Measurements from ENCODE around the gene TMEM138. TPM values are rescaled to one million over a fixed set of nuclear protein-coding genes. Genes with fewer than 3 reads are reported as not detected.
A peak's percentile ranks its signal among the peaks of the same experiment; 100 is the strongest.

The TMEM138 gene
- total RNA-seq, 1 donor from 2014 or later = 18.8 TPM

- H3K9me3 Mint-ChIP-seq (ENCODE audit: unreplicated experiment) = no peaks in the 10 kb centered on the region
- H3K4me3 Mint-ChIP-seq (ENCODE audit: unreplicated experiment) = no peak overlapping the region
- peak overlapping the region; percentile 13 for H3K27ac Mint-ChIP-seq (ENCODE audit: unreplicated experiment)
- H3K36me3 Mint-ChIP-seq (ENCODE audit: low read depth, unreplicated experiment) = peaks cover 40% of the 10 kb centered on the region
- H3K27me3 Mint-ChIP-seq (ENCODE audit: unreplicated experiment) = peaks cover 3% of the 10 kb centered on the region
- TF ChIP-seq, protein P1, sequence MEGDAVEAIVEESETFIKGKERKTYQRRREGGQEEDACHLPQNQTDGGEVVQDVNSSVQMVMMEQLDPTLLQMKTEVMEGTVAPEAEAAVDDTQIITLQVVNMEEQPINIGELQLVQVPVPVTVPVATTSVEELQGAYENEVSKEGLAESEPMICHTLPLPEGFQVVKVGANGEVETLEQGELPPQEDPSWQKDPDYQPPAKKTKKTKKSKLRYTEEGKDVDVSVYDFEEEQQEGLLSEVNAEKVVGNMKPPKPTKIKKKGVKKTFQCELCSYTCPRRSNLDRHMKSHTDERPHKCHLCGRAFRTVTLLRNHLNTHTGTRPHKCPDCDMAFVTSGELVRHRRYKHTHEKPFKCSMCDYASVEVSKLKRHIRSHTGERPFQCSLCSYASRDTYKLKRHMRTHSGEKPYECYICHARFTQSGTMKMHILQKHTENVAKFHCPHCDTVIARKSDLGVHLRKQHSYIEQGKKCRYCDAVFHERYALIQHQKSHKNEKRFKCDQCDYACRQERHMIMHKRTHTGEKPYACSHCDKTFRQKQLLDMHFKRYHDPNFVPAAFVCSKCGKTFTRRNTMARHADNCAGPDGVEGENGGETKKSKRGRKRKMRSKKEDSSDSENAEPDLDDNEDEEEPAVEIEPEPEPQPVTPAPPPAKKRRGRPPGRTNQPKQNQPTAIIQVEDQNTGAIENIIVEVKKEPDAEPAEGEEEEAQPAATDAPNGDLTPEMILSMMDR (IDR thresholded peaks at IDR 0.05; ENCODE audit: unreplicated experiment) = no peak
- peaks cover 12% of the 10 kb centered on the region for H3K4me1 Mint-ChIP-seq (ENCODE audit: unreplicated experiment)
- no peak for DNase-seq (ENCODE audit: low spot score)
Observed at GRCh38 chr11:61328351-61328750, 33.8 kb upstream of the TMEM138 start.

DNA sequence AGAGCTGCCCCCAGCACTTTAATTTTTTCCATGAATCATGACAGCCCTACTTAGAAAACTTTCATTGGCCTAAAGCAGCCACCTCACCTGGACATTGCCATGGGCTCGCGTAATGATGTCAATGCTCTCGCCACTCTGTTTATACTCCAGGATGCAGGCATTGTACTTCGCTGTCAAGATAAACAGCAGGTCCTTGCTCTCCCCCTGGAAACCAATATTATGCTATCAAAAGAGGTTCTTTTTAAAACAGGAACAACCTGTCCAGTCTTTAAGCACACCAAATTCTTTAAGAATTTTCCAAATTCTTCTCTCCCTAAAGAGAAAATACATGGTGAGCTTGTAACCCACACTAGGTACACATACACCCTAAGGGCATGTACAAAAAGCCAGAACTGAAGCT is 32.3 kb upstream of the TMEM138 start:
- Mint-ChIP-seq H3K9me3 (ENCODE audit: unreplicated experiment) (no peaks in the 10 kb centered on the region), H3K4me3 (ENCODE audit: unreplicated experiment) (no peak overlapping the region), H3K4me1 (ENCODE audit: unreplicated experiment) (peaks cover 18% of the 10 kb centered on the region), H3K27ac (ENCODE audit: unreplicated experiment) (no peak overlapping the region), H3K27me3 (ENCODE audit: unreplicated experiment) (peaks cover 6% of the 10 kb centered on the region), H3K36me3 (ENCODE audit: low read depth, unreplicated experiment) (peaks cover 31% of the 10 kb centered on the region)
- DNase-seq (ENCODE audit: low spot score) = no peak
- TF ChIP-seq, protein P1 (IDR thresholded peaks at IDR 0.05; ENCODE audit: unreplicated experiment) = no peak

DNA sequence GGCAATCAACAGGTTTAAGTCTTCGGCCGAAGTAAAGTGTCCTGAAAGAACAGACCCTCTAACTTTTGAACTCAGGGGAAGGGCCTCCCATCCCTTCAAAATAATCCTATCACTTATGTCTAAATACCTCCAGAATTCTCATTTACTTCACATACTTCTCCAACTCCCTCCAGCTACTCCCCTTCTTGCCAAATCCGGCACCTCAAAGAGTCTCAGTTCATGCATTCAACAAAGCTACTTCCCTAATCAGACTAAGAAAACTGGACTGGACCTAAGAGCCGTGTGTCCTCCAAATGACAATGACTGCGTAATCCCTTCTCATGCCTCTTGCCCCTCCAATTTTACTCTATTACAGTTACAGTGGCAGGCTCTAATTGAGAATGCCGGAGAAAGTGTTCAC is 30.5 kb upstream of the TMEM138 start:
- Mint-ChIP-seq H3K27me3 (ENCODE audit: unreplicated experiment) (peaks cover 4% of the 10 kb centered on the region), H3K36me3 (ENCODE audit: low read depth, unreplicated experiment) (peaks cover 19% of the 10 kb centered on the region), H3K4me3 (ENCODE audit: unreplicated experiment) (peak overlapping the region; percentile 98), H3K4me1 (ENCODE audit: unreplicated experiment) (peaks cover 18% of the 10 kb centered on the region), H3K9me3 (ENCODE audit: unreplicated experiment) (no peaks in the 10 kb centered on the region), H3K27ac (ENCODE audit: unreplicated experiment) (peak overlapping the region; percentile 93)
- no peak for DNase-seq (ENCODE audit: low spot score)
- TF ChIP-seq, protein P1 (IDR thresholded peaks at IDR 0.05; ENCODE audit: unreplicated experiment) = no peak

- H3K9me3 Mint-ChIP-seq (ENCODE audit: unreplicated experiment) = no peaks in the 10 kb centered on the region
- peak; percentile 13 for DNase-seq (ENCODE audit: low spot score)
- peaks cover 19% of the 10 kb centered on the region for H3K36me3 Mint-ChIP-seq (ENCODE audit: low read depth, unreplicated experiment)
- peak overlapping the region; percentile 98 for H3K4me3 Mint-ChIP-seq (ENCODE audit: unreplicated experiment)
- peaks cover 21% of the 10 kb centered on the region for H3K4me1 Mint-ChIP-seq (ENCODE audit: unreplicated experiment)
- H3K27ac Mint-ChIP-seq (ENCODE audit: unreplicated experiment) = peak overlapping the region; percentile 93
- TF ChIP-seq, protein P1 (IDR thresholded peaks at IDR 0.05; ENCODE audit: unreplicated experiment) = no peak
- H3K27me3 Mint-ChIP-seq (ENCODE audit: unreplicated experiment) = peaks cover 4% of the 10 kb centered on the region
Observed at GRCh38 chr11:61332281-61332796, 29.8 kb upstream of the TMEM138 start.

DNA sequence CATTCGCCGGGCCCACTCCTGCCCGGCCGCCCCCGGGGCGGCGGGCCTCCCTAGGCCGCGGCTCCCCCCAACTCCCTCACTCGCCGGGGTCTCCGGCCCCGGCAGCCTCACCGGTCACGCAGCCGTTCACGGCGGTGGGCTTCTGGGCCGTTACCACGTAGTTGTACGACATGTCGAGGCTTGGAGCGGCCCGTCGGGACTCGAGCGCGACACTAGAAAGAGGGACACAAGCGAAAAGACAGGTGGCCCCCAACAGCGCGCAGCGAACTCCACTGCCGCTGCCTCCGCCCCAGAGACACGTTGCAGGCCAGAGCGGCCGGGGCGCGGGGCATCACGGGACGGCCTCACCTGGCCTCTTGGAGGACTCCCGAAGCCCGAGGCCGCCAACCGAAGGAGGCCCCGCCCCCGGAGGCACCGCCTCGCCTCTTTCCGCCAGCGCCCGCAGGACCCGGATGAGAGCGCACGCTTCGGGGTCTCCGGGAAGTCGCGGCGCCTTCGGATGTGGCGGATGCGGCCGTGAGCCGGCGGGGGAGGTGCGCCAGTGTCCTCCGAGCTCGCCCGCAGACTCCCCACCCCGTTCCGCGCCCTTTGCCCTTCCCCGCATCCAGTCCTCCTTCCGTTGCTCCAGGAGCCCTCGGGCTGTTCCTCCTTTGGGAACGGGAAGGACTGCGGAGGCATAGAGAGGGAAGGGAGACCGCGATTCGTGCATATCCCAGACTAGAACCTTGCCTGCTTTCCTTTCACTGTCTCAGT is 29.2 kb upstream of the TMEM138 start, which contains the start of the genes DDB1 and TKFC:
Gene DDB1 (minus strand): TSS at position 309 of the 753 bp plus-strand sequence. CDS start 137 bp downstream, at position 172.
Gene TKFC (plus strand): TSS at position 432 of the 753 bp plus-strand sequence. CDS start 1,501 bp downstream, outside the sequence.
- Mint-ChIP-seq H3K9me3 (ENCODE audit: unreplicated experiment) (no peaks in the 10 kb centered on the region), H3K4me1 (ENCODE audit: unreplicated experiment) (peaks cover 21% of the 10 kb centered on the region), H3K27ac (ENCODE audit: unreplicated experiment) (peak within 1 kb of the TSS; percentile 95), H3K27me3 (ENCODE audit: unreplicated experiment) (peaks cover 4% of the 10 kb centered on the region), H3K4me3 (ENCODE audit: unreplicated experiment) (peak within 1 kb of the TSS; percentile 98), H3K36me3 (ENCODE audit: low read depth, unreplicated experiment) (peaks cover 13% of the 10 kb centered on the region)
- TF ChIP-seq, protein P1 (IDR thresholded peaks at IDR 0.05; ENCODE audit: unreplicated experiment) = no peak
- peak; percentile 97 for DNase-seq (ENCODE audit: low spot score)

Data from endothelial cell (in vitro differentiated cells).